Measurements from ENCODE around the gene KICS2. TPM values are rescaled to one million over a fixed set of nuclear protein-coding genes. Genes with fewer than 3 reads are reported as not detected.

Gene KICS2
- total RNA-seq (2021; fragmentation: NEBNext Ultra II Directional; extraction: Animal tissue kit (Norgen Biotek cat#: 25700)) = 8.2 and 9.5 TPM in 2 replicates
- 5.6 and 5.7 TPM in 2 replicates for polyA plus RNA-seq (2011; rRNA removed)
- 6.1 TPM for polyA plus RNA-seq (2011; cell fraction: cytosol; rRNA removed)
- polyA plus RNA-seq (2011; cell fraction: nucleus; rRNA removed) = 9.2 TPM
- polyA plus RNA-seq (2012, experiment 1 of 2) = 4.0 to 5.8 TPM (median 4.9 TPM) in 4 replicates
- polyA plus RNA-seq (2012, experiment 2 of 2) = 1.6 TPM
- polyA plus RNA-seq (2013, experiment 1 of 2) = 4.5 TPM
- polyA plus RNA-seq (2013, experiment 2 of 2) = 4.6 TPM
- polyA minus RNA-seq (2011; rRNA and poly(A)+ RNA removed) = 12.5 and 15.6 TPM in 2 replicates
- 9.7 TPM for polyA minus RNA-seq (2011; cell fraction: cytosol; rRNA and poly(A)+ RNA removed)
- polyA minus RNA-seq (2011; cell fraction: nucleus; rRNA and poly(A)+ RNA removed) = 34.4 TPM
- long read RNA-seq, experiment 1, full-length matches to known transcripts = 3 of 5 reads
- long read RNA-seq, experiment 1, partial matches to known transcripts = 0 of 5 reads
- long read RNA-seq, experiment 1, other reads (novel, unspliced or antisense) = 2 of 5 reads
- long read RNA-seq, experiment 2, full-length matches to known transcripts = 1 of 2 reads
- long read RNA-seq, experiment 2, partial matches to known transcripts = 0 of 2 reads
- long read RNA-seq, experiment 2, other reads (novel, unspliced or antisense) = 1 of 2 reads

- H3K9me3 ChIP-seq (ENCODE audit: insufficient read depth in 2 of 2, low read depth in 1 of 2, low read length in 1 of 2) = no peaks in the 10 kb centered on the region
- DNase-seq (ENCODE audit: low read depth in 1 of 2, low spot score in 2 of 2) (peak; percentile 70 to 92), FAIRE-seq (no peak)
- H3K27me3 ChIP-seq (replicated peaks in 1 of 4; ENCODE audit: control insufficient read depth in 3 of 4, extremely low read depth in 1 of 4, insufficient read depth in 3 of 4, low read length in 3 of 4) = no peaks in the 10 kb centered on the region
- no peak within 1 kb of the TSS for H3K14ac ChIP-seq (ENCODE audit: insufficient read length)
- H2BK20ac ChIP-seq (ENCODE audit: low read length) = no peak within 1 kb of the TSS
- no peaks in the 10 kb centered on the region for H3K79me1 ChIP-seq (ENCODE audit: low read depth, low read length)
- H2BK15ac ChIP-seq (ENCODE audit: low read length) = 0 out of 2 replicates have a peak within 1 kb of the TSS, but pooled peaks have one; percentile 25
- H3K18ac ChIP-seq (ENCODE audit: extremely low read depth, low read length) = no peak within 1 kb of the TSS; the same call in 1 of the 2 replicates
- peak within 1 kb of the TSS; percentile 76 for H3K27ac ChIP-seq (ENCODE audit: low read depth, low read length)
- H4K8ac ChIP-seq (ENCODE audit: extremely low read depth, insufficient read depth, low read length) = peak within 1 kb of the TSS; percentile 96; the same call in 1 of the 2 replicates
- no peak within 1 kb of the TSS for H2AK5ac ChIP-seq (ENCODE audit: low read depth, low read length)
- 0 out of 4 replicates have a peak, but pooled peaks cover 0 to 2% of the 10 kb centered on the region in 2 experiments for H3K79me2 ChIP-seq (ENCODE audit: control insufficient read depth in 1 of 2, insufficient read depth in 2 of 2, low read length in 2 of 2)
- peak within 1 kb of the TSS; percentile 54 to 92 (median 84) for H3K9ac ChIP-seq (replicated peaks in 1 of 4; ENCODE audit: extremely low read depth in 1 of 4, low read depth in 3 of 4, low read length in 3 of 4)
- H3K56ac ChIP-seq (replicated peaks; ENCODE audit: insufficient read length, low read depth, low read length) = no peak within 1 kb of the TSS
- ChIA-PET POLR2A (ENCODE audit: partially characterized antibody) (interaction anchor here (0.8 to 1.4 kb wide), 7 partner anchors 10 to 52 kb away, joined by 3 to 5 read pairs (median 3); no protein-coding TSS in a partner anchor), CTCF (ENCODE audit: partially characterized antibody) (interaction anchor here (0.6 to 1.0 kb wide), 2 partner anchors 53 to 200 kb away, joined by 3 read pairs; no protein-coding TSS in a partner anchor)
- no peak within 1 kb of the TSS for H4K91ac ChIP-seq (replicated peaks; ENCODE audit: insufficient read length, low read length)
- H4K5ac ChIP-seq (ENCODE audit: insufficient read length, low read depth, low read length) = no peak within 1 kb of the TSS
- H3K23ac ChIP-seq (ENCODE audit: insufficient read length) = no peak within 1 kb of the TSS
- H2AFZ ChIP-seq (ENCODE audit: low read length) = peak within 1 kb of the TSS; percentile 60
- H2BK5ac ChIP-seq (ENCODE audit: low read depth, low read length) = peak within 1 kb of the TSS; percentile 85; the same call in 1 of the 2 replicates
- no peaks in the 10 kb centered on the region for H3K23me2 ChIP-seq (ENCODE audit: low read depth, low read length)
- H2BK120ac ChIP-seq (replicated peaks; ENCODE audit: low read depth, low read length) = no peak within 1 kb of the TSS
- H3K4me3 ChIP-seq (ENCODE audit: extremely low read depth in 1 of 4, insufficient read depth in 2 of 4, low read depth in 3 of 4, low read length in 4 of 4) = peak within 1 kb of the TSS; percentile 74 to 95 (median 79)
- H2BK12ac ChIP-seq (ENCODE audit: low read depth, low read length) = no peak within 1 kb of the TSS
- WGBS, 2 experiments (ENCODE audit: extremely low coverage in 1 of 2, insufficient coverage in 1 of 2, insufficient read length in 1 of 2, insufficient replicate concordance in 2 of 2, low coverage in 1 of 2, low lambda C conversion rate in 2 of 2, missing lambda C conversion rate in 1 of 2) = 3% methylated on average over 55 of the region's 56 CpGs; no CpG with 5 or more reads in 1 of the 2 experiments
- no peaks in the 10 kb centered on the region for H3K36me3 ChIP-seq (ENCODE audit: control insufficient read depth in 2 of 4, insufficient read depth in 4 of 4, low read length in 3 of 4)
- H3K4me2 ChIP-seq (ENCODE audit: insufficient read depth in 1 of 2, low read depth in 2 of 2, low read length in 2 of 2) = peak within 1 kb of the TSS; percentile 43 to 63
- H3K4ac ChIP-seq (replicated peaks; ENCODE audit: insufficient read length, low read depth, low read length) = no peak within 1 kb of the TSS
- peaks cover 0 to 10% (median 3%) of the 10 kb centered on the region in 4 experiments; a peak in 5 of 7 replicates for H3K4me1 ChIP-seq (replicated peaks in 1 of 4; ENCODE audit: control insufficient read depth in 3 of 4, insufficient read depth in 4 of 4, low read length in 3 of 4)
- no peaks in the 10 kb centered on the region for H4K20me1 ChIP-seq (replicated peaks in 1 of 2; ENCODE audit: control insufficient read depth in 1 of 2, insufficient read depth in 2 of 2, low read length in 2 of 2)
- TF ChIP-seq TAF7 (optimal IDR thresholded peaks at IDR 0.05; ENCODE audit: borderline replicate concordance, low read depth, low read length) (peak; percentile 53), SUZ12 (IDR thresholded peaks at IDR 0.05; ENCODE audit: low read length) (no peak), JUND (IDR thresholded peaks at IDR 0.05; ENCODE audit: low read length) (peak; percentile 98), HDAC2 (IDR thresholded peaks at IDR 0.05; ENCODE audit: borderline replicate concordance in 1 of 2, low read depth in 2 of 2, low read length in 2 of 2) (peak in 1 of 2 experiments; percentile 99; a peak in 1 of 4 replicates), YY1 (IDR thresholded peaks at IDR 0.05; ENCODE audit: low read depth, low read length) (no peak), EGR1 (IDR thresholded peaks at IDR 0.05; ENCODE audit: borderline replicate concordance, low read depth, low read length) (no peak), BRCA1 (IDR thresholded peaks at IDR 0.05; ENCODE audit: low read depth, low read length) (no peak), FOSL1 (IDR thresholded peaks at IDR 0.05; ENCODE audit: insufficient read depth, low read depth, low read length) (no peak)
Measured at GRCh38 chr12:64222009-64222765, at the start of gene KICS2. Gene KICS2 (minus strand): TSS chr12:64222296. CDS start chr12:64222237, 59 bp downstream.
